Activated T-cell treated with anti-CD3 and anti-CD28 coated beads, Interleukin-2, amount 50 U/mL, for 1 hour (primary cell): ENCODE data around the gene UGT2B15.
"Not testable (repeated sequence)": the region's sequence is repeated elsewhere in the genome, so short reads cannot be mapped to it uniquely, and the experiment has no call there.

Experiments
- DNase-seq: peaks from one replicate; pipeline ENCODE4 v3.0.0-alpha.2; 2020

UGT2B15 gene

DNA sequence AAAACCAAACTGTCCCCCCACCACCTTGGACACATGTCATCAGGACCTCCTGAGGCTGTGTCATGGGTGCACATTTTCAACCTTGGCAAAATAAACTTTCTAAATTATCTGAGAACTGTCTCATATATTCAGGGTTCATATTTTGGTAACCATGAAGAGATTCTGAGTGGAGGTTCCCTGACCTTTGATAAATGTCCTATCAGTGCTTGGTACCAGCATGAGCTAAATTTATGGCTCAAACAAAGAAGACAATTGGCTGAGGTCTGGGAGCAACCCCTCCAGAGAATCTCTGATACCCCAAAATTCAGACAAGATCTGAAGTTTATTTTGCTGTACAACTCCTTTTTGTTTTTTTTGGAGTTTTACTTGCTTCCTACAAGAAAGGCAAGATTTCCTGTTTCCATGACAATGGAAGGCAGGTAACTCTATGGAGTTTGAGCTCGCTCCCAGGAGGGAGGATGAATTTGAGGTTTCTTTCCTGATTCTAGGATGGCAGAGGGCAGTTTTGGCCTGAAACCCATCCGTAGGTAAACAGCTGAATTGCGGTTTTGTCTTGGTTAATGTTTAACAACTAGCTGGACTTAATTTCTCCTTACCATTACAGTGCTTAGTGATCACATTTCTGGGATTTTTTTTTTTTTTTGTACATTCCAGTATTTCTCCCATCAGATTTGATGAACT, 14.5 kb downstream of the UGT2B15 start:
- DNase-seq: no peak

DNA sequence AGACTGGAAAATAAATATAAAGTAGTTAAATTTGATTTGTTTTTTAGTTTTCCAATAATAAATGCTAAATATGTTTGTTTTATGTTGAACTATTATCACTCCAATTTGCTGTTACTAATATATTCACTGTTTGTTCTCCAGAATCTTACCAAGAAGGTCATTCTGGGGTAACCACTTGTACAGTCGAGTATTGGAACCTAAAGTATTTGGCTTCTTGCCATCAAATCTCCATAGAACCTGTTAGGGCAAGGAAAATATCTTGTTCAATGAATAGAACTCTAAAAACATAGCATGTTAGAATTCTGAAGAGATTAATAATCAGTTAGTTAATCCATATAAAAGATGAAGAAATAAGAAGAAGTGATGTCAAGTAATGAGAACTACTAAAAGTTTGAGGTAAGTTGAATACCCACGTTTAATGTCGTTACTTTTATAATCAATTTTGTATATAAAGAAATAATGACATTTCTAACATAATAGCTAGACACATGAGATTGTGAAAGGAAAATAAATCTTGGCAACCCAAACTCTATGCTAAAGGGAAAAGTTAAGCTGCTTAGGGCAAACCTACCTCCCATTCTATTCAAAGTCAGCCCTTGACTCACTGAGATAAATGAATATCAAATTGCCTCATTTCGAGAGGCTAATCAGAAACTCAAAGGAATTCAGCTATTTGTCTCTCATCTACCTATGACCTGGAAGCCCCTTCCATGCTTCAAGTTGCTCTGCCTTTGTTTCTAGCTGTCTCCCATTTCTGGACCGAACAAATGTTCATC, 15.3 kb downstream of the UGT2B15 start:
- no peak for DNase-seq

DNA sequence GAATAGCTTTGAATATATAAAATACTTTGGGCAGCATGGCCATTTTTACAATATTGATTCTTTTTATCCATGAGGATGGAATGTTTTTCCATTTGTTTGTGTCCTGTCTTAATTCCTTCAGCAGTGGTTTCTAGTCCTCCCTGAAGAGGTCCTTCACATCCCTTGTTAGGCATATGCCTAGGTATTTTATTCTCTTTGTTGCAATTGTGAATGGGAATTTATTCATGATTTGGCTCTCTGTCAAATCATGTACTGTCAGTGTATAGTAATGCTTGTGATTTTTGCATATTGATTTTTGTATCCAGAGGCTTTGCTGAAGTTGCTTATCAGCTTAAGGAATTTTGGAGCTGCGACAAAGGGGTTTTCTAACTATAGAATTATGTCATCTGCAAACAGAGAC, 18.5 kb downstream of the UGT2B15 start:
- no peak for DNase-seq

DNA sequence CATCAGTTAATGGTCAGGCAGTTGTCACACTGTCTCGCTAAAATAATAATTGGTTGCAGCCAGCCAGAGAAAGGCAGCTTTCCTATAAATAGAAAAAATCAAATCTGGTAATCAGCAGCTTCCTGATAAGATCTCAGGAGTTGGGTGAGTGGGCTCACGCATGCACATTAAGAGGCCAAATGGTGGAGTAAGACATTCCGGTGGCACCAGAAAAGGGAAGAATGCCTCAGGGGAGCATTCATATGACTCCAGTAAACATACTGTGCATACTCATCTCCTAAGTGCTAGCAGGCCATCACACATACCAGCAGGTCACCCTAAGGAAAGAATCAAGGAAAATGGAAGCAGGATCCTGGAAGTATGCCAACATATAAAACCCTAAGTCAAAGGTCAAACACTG, 40.1 kb downstream of the UGT2B15 start:
- DNase-seq: no peak

DNA sequence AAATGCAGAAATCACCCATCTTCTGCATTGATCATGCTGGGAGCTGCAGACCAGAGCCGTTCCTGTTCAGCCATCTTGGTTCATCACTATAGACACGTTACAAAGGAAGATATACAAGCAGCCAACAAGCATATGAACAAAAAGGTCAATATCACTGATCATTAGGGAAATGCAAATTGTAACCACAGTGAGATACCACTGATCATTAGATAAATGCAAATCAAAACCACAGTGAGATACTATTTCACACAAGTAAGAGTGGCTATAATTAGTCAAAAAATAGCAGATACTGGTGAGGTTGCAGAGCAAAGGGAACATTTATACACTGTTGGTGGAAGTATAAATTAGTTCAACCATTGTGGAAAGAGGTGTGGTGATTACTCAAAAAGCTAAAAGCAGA, 47.7 kb downstream of the UGT2B15 start:
- not testable (repeated sequence) for DNase-seq

DNA sequence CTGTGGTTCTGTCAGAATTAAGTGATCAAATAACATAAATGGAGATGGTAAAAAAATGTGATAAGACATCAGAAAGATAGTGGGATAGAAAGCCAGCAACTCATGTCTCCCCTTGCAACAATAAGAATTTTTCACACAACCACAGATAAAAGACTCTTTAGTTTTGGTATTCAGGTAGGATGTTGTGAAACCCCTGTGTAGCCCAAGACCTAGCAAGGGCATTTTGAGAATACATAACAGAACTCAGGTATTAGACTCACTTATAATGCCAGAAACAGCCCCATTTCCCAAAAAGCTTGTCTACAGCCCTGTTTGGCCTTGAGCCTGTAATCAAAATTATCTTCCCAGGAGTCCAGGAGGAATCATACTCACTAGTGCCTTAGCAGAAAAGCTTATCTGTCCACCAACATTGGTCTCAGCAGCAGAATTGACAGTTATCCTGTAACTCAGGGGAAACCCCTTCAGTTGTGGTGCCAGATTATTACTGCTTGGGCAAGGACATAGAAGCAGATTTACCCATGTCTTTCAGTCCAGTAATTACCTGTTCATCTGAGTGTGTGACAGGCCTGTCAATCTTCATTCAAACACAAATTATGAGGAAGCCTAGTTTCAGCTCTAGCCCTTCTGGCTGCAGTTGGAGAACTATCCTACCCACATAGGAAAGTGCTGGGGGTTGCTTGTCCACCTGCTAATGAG, 53.3 kb downstream of the UGT2B15 start:
- DNase-seq: no peak

DNA sequence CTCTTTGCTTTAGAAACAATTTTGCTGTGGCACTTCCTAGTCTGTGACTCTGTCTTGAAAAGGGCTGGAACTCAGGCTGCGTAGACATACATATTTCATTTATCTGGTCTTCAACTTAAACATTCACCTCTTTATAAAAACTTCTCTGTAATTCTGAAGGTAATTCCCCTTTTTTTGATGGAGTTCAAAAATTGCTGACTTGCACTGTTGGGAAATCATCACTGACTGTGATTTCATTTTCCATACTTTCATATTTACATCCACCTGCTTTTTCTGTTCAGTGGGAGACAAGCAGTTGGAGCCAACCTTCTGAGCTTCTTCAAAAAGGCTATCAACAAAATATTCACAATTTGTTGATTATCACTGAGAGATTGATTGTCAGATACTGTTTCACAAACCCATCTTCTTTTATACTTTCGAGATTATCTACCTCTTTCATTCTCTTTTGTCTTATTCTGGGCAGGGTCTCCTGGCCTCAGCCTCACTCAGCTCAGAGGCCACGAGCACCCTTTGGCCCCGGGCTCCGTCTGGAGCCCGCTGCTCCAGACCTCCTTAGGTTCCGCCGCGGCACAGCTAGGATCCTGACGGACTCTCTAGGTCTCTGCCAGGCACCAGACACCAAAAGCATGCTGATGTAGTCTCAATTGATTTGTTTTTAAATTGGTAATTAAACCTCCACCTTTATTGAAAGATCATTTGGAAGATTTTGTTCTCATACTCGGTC, 54.6 kb downstream of the UGT2B15 start:
- DNase-seq: no peak

DNA sequence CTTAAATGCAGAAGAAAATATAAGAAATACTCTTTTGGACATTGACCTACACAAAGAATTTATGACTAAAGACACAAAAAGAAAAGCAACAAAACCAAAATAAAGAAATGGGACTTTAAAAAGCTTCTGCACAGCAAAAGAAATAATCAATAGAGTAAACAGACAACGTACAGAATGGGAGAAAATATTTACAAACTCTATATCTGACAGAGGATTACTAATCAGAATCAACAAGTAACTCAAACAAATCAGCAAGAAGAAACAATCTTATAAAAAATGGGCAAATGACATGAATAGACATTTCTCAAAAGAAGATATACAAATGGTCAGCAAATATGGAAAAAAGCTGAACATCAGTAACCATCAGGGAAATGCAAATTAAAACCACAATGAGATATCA, 56.7 kb downstream of the UGT2B15 start:
- DNase-seq: no peak

DNA sequence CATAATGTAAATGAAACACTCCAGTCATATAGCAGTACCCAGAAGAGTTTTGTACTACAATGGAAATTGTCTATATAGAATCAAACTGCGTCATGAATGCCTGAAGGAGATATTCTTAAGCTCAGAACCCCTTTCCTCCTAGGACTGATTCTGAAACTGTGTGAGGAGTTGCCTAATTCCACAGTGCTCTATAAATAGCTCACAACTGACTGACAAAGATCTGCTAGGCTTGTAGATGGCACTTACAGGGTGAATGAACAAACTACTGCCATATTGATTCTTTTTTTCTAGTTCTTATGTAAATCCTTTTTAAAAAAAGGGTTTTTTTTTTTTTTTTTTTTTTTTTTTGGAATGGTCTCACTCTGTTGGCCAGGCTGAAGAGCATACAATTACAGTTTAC, 64.2 kb downstream of the UGT2B15 start:
- no peak for DNase-seq

DNA sequence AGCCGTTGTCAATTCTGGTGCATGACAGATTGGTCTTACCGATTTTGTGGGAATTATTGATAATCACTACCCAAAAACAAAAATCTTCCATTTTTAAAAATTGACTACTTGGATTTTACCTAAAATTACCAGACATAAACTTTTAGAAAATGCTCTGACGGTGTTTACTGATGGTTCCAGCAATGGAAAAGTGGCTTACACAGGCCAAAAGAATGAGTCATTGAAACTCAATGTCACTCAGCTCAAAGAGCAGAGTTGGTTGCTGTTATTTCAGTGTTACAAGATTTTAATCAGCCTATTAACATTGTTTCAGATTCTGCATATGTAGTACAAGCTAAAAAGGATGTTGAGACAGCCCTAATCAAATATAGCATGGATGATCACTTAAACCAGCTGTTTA, 71.3 kb downstream of the UGT2B15 start:
- DNase-seq: no peak

DNA sequence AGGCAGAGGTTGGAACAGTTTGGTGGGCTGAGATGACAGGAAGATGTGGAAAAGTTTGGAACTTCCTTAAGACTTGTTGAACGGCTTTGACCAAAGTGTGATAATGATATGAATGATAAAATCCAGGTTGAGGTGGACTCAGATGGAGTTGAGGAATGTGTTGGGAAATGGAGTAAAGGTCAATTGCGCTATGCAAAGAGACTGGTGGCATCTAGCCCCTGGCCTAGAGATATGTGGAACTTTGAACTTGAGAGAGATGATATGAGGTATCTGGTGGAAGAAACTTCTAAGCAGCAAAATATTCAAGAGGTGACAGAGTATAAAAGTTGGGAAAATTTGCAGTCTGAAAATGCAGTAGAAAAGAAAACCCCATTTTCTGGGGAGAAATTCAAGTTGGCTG, 73.0 kb downstream of the UGT2B15 start:
- DNase-seq: no peak
